ENCODE measurements around the gene KCNQ1OT1.

KCNQ1OT1 gene

GRCh38 chr11:2572491-2573239 lies 127.1 kb downstream of the KCNQ1OT1 start:
- no peaks in the 10 kb centered on the region; the same call in 1 of the 2 replicates for H3K9me3 ChIP-seq (ENCODE audit: control insufficient read depth, insufficient read depth, low read length)
- no peak overlapping the region for H3K9ac ChIP-seq (ENCODE audit: low read depth, low read length)
- H3K36me3 ChIP-seq (ENCODE audit: insufficient read depth, low read length), result no peaks in the 10 kb centered on the region
- H3K4me1 ChIP-seq (ENCODE audit: insufficient read depth, low read length), result no peaks in the 10 kb centered on the region

DNA sequence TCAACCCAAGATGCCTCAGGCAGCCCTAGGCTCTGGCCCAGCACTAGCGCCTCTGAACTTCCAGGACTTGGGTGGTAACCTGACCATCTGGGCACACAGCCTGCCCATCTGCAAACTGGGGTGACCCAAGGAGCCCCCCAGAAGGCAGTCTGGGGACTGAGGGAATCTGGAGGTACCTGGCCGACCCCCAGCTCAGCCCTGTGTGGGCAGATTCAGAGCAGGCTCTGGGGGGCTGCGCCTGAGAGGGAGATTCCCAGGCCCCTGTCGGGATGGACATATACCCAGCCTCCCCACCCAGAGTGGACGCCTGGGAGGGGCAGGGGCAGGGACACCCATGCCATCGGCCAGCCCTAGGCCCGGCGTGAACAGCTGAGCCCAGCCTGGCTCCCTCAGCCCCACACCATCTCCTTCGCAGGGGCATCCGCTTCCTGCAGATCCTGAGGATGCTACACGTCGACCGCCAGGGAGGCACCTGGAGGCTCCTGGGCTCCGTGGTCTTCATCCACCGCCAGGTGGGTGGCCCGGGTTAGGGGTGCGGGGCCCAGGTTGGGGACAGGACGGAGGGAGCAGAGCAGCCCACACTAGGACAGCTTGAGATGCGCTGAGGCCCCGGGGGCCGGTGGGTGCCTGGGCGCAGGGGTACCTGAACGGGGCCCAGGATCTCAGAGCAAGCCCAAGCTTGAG lies 128.1 kb downstream of the KCNQ1OT1 start:
- Histone ChIP-seq H3K4me1 (ENCODE audit: insufficient read depth, low read length) (no peaks in the 10 kb centered on the region), H3K9ac (ENCODE audit: low read depth, low read length) (no peak overlapping the region), H3K36me3 (ENCODE audit: insufficient read depth, low read length) (no peaks in the 10 kb centered on the region), H3K9me3 (ENCODE audit: control insufficient read depth, insufficient read depth, low read length) (no peaks in the 10 kb centered on the region; the same call in 1 of the 2 replicates)

GRCh38 chr11:2570841-2571597 lies 128.8 kb downstream of the KCNQ1OT1 start:
- Histone ChIP-seq H3K36me3 (ENCODE audit: insufficient read depth, low read length) (no peaks in the 10 kb centered on the region), H3K9ac (ENCODE audit: low read depth, low read length) (no peak overlapping the region), H3K4me1 (ENCODE audit: insufficient read depth, low read length) (no peaks in the 10 kb centered on the region), H3K9me3 (ENCODE audit: control insufficient read depth, insufficient read depth, low read length) (no peaks in the 10 kb centered on the region; the same call in 1 of the 2 replicates)

DNA sequence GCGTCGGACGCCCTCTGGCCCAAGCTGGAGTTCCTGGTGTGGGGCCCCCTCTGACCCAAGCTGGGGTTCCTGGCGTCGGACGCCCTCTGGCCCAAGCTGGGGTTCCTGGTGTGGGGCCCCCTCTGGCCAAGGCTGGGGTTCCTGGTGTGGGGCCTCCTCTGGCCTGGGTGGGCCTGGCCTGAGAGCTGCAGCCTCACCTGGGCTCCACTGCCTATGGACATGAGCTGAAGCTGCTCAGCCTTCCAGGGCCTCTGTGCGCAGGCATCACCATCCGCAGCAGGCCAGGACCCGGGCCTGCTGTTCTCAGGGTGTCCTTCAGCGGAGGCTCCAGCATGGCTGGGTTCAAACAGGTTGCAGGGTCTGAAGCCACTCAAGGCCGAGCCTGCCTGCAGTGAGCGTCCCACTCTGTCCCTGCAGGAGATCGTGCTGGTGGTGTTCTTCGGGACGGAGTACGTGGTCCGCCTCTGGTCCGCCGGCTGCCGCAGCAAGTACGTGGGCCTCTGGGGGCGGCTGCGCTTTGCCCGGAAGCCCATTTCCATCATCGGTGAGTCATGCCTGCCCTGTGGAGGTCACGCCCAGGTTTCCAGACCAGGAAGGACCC lies 129.5 kb downstream of the KCNQ1OT1 start:
- no peaks in the 10 kb centered on the region for H3K36me3 ChIP-seq (ENCODE audit: insufficient read depth, low read length)
- H3K9ac ChIP-seq (ENCODE audit: low read depth, low read length), result no peak overlapping the region
- H3K9me3 ChIP-seq (ENCODE audit: control insufficient read depth, insufficient read depth, low read length), result no peaks in the 10 kb centered on the region; the same call in 1 of the 2 replicates
- no peaks in the 10 kb centered on the region for H3K4me1 ChIP-seq (ENCODE audit: insufficient read depth, low read length)

DNA sequence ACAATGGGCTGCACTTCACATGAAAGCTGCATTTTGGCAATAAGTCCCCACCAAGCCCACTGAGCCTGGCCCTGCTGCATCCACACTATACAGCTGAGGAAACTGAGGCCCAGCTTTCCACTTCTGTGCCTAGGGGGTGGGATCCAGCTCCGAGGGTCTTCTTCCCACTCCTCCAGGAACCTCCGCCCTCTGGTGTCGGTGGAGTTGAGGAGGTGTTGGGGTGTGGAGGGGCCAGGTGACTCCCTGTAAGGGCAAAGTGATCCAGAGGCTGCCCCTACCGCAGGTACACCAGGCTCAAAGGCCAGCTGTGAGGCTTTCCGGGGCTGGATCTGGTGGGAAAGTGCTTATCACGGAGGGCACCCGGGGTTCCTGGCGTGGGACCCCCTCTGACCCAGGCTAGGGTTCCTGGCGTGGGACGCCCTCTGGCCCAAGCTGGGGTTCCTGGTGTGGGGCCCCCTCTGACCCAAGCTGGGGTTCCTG lies 130.0 kb downstream of the KCNQ1OT1 start:
- H3K9ac ChIP-seq (ENCODE audit: low read depth, low read length), result no peak overlapping the region
- no peaks in the 10 kb centered on the region; the same call in 1 of the 2 replicates for H3K9me3 ChIP-seq (ENCODE audit: control insufficient read depth, insufficient read depth, low read length)
- H3K4me1 ChIP-seq (ENCODE audit: insufficient read depth, low read length), result no peaks in the 10 kb centered on the region
- H3K36me3 ChIP-seq (ENCODE audit: insufficient read depth, low read length), result no peaks in the 10 kb centered on the region

- H3K9me3 ChIP-seq (ENCODE audit: control insufficient read depth, insufficient read depth, low read length), result no peaks in the 10 kb centered on the region; the same call in 1 of the 2 replicates
- no peaks in the 10 kb centered on the region for H3K36me3 ChIP-seq (ENCODE audit: insufficient read depth, low read length)
- no peaks in the 10 kb centered on the region for H3K4me1 ChIP-seq (ENCODE audit: insufficient read depth, low read length)
- no peak overlapping the region for H3K9ac ChIP-seq (ENCODE audit: low read depth, low read length)
Measured at GRCh38 chr11:2569321-2569721, 130.5 kb downstream of the KCNQ1OT1 start.

GRCh38 chr11:2567026-2567671 lies 132.6 kb downstream of the KCNQ1OT1 start:
- Histone ChIP-seq H3K4me1 (ENCODE audit: insufficient read depth, low read length) (no peaks in the 10 kb centered on the region), H3K9ac (ENCODE audit: low read depth, low read length) (no peak overlapping the region), H3K36me3 (ENCODE audit: insufficient read depth, low read length) (no peaks in the 10 kb centered on the region), H3K9me3 (ENCODE audit: control insufficient read depth, insufficient read depth, low read length) (no peaks in the 10 kb centered on the region; the same call in 1 of the 2 replicates)

- no peak overlapping the region for H3K9ac ChIP-seq (ENCODE audit: low read depth, low read length)
- no peaks in the 10 kb centered on the region for H3K36me3 ChIP-seq (ENCODE audit: insufficient read depth, low read length)
- H3K4me1 ChIP-seq (ENCODE audit: insufficient read depth, low read length), result peaks cover 1% of the 10 kb centered on the region; the same call in 1 of the 2 replicates
- H3K9me3 ChIP-seq (ENCODE audit: control insufficient read depth, insufficient read depth, low read length), result no peaks in the 10 kb centered on the region; the same call in 1 of the 2 replicates
Measured at GRCh38 chr11:2566223-2567025, 133.4 kb downstream of the KCNQ1OT1 start.

DNA sequence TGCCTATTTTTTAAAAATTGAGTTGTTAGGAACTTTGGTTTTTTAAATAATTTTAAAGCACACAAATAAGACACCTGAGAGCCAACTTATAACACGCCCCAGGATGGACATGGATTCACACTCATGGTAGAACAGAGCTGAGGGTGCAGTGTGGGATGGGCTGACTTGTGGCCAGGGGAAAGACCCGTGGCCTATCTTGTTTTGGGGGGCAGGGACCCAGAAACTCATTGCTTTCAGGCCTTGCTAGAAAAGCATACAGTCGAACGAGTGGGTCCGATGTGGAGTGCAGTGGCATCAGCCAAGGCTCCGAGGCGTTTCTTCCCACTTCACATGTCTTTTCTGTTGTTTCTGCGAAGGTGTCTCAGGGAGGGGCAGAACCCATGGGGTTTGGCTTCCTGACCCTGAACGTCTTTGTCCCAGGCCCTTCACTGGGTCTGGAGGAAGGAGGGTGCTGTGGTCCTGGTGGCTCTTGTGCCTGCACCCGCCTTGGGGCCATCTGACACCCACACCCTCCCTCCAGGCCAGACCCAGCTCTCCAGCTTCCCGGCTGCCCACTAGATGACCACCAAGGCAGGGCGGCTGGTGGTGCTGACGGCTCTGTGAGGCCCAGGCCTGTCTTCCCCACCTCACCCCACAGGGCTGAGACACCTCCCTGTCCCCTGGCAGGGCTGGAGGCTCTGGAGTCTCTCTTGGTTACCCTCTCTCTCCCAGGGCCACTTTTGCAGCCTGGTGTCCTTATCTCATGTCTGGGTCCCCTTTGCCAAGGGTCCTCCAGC lies 134.2 kb downstream of the KCNQ1OT1 start:
- no peaks in the 10 kb centered on the region; the same call in 1 of the 2 replicates for H3K9me3 ChIP-seq (ENCODE audit: control insufficient read depth, insufficient read depth, low read length)

GRCh38 chr11:2564588-2565425 lies 135.0 kb downstream of the KCNQ1OT1 start:
- Histone ChIP-seq H3K36me3 (ENCODE audit: insufficient read depth, low read length) (no peaks in the 10 kb centered on the region), H3K4me1 (ENCODE audit: insufficient read depth, low read length) (peaks cover 4% of the 10 kb centered on the region; the same call in 1 of the 2 replicates), H3K9me3 (ENCODE audit: control insufficient read depth, insufficient read depth, low read length) (no peaks in the 10 kb centered on the region; the same call in 1 of the 2 replicates), H3K9ac (ENCODE audit: low read depth, low read length) (no peak overlapping the region)

More for the DNA sequence above, 134.2 kb downstream of the KCNQ1OT1 start:
- Histone ChIP-seq H3K9ac (ENCODE audit: low read depth, low read length) (no peak overlapping the region), H3K4me1 (ENCODE audit: insufficient read depth, low read length) (peaks cover 4% of the 10 kb centered on the region; the same call in 1 of the 2 replicates), H3K36me3 (ENCODE audit: insufficient read depth, low read length) (no peaks in the 10 kb centered on the region)

DNA sequence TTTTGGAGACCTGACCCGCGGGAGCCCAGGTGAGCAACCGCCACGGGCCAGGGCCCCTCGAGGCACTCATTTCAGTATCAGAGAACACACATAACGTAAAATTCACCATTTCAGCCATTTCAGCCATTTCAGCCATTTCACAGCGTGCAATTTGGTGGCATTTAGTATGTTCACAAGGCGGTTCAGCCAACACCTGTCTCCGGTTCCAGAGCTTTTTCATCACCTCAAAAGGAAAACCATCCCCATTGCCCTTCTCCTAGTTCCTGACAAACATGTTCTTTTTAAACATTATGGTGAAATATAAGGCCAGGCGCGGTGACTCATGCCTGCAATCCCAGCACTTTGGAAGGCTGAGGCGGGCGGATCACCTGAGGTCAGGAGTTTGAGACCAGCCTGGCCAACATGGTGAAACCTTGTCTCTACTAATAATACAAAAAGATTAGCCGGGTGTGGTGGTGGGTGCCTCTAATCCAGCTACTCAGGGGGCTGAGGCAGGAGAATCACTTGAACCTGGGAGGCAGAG lies 135.7 kb downstream of the KCNQ1OT1 start:
- Histone ChIP-seq H3K4me1 (ENCODE audit: insufficient read depth, low read length) (peaks cover 4% of the 10 kb centered on the region; the same call in 1 of the 2 replicates), H3K36me3 (ENCODE audit: insufficient read depth, low read length) (no peaks in the 10 kb centered on the region), H3K9ac (ENCODE audit: low read depth, low read length) (no peak overlapping the region), H3K9me3 (ENCODE audit: control insufficient read depth, insufficient read depth, low read length) (no peaks in the 10 kb centered on the region)

Data from ES-I3 (cell line).